ENCODE measurements around the gene TKTL1.

DNA sequence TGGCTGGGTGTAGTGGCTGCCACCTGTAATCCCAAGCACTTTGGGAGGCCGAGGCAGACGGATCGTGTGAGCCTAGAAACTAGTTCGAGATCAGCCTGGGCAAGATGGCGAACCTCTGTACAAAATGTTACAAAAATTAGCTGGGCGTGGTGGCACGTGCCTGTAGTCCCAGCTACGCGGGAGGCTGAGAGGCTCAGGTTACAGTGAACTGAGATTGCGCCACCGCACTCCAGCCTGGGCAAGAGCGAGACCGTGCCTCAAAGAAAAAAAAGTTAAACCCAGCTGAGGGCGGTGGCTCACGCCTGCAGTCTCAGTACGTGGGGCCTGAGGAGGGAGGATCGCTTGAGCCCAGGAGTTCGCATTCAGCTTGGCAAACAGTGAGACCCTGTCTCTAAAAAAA lies 1.1 kb downstream of the TKTL1 start:
- TF ChIP-seq, protein P1, sequence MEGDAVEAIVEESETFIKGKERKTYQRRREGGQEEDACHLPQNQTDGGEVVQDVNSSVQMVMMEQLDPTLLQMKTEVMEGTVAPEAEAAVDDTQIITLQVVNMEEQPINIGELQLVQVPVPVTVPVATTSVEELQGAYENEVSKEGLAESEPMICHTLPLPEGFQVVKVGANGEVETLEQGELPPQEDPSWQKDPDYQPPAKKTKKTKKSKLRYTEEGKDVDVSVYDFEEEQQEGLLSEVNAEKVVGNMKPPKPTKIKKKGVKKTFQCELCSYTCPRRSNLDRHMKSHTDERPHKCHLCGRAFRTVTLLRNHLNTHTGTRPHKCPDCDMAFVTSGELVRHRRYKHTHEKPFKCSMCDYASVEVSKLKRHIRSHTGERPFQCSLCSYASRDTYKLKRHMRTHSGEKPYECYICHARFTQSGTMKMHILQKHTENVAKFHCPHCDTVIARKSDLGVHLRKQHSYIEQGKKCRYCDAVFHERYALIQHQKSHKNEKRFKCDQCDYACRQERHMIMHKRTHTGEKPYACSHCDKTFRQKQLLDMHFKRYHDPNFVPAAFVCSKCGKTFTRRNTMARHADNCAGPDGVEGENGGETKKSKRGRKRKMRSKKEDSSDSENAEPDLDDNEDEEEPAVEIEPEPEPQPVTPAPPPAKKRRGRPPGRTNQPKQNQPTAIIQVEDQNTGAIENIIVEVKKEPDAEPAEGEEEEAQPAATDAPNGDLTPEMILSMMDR (IDR thresholded peaks at IDR 0.05), result no peak
- TF ChIP-seq POLR2A (IDR thresholded peaks at IDR 0.05), result no peak

All from heart left ventricle (tissue), 13 donors.